BE2C (cell line): ENCODE results near the gene EDARADD.
"Not testable (repeated sequence)": the region's sequence is repeated elsewhere in the genome, so short reads cannot be mapped to it uniquely, and the experiment has no call there.

ENCODE experiments used
- DNase-seq: peaks from one replicate; pipeline ENCODE4 v3.0.0-alpha.2; 2020
- H3K27me3 ChIP-seq: fragments of 250-450 bp; sonication (Bioruptor Pico); 2 replicates; pipeline ENCODE4 v1.5.1; 2020; ENCODE audit warnings: mild to moderate bottlenecking
- H3K36me3 ChIP-seq: fragments of 250-450 bp; sonication (Bioruptor Pico); 2 replicates; pipeline ENCODE4 v1.5.1; 2020; ENCODE audit warnings: mild to moderate bottlenecking
- H3K4me1 ChIP-seq: fragments of 250-450 bp; sonication (Bioruptor Pico); 2 replicates; pipeline ENCODE4 v1.5.1; 2020
- H3K4me3 ChIP-seq: 2 replicates; pipeline ENCODE4 v1.5.1; 2011; ENCODE audit warnings: low read depth, low read length
- H3K9me3 ChIP-seq: fragments of 250-450 bp; sonication (Bioruptor Pico); 2 replicates; pipeline ENCODE4 v1.5.1; 2020
- CTCF ChIP-seq: IDR thresholded peaks from 2 replicates; pipeline ENCODE4 v1.5.1; 2012; ENCODE audit warnings: mild to moderate bottlenecking, low read depth, low read length

Gene EDARADD

DNA sequence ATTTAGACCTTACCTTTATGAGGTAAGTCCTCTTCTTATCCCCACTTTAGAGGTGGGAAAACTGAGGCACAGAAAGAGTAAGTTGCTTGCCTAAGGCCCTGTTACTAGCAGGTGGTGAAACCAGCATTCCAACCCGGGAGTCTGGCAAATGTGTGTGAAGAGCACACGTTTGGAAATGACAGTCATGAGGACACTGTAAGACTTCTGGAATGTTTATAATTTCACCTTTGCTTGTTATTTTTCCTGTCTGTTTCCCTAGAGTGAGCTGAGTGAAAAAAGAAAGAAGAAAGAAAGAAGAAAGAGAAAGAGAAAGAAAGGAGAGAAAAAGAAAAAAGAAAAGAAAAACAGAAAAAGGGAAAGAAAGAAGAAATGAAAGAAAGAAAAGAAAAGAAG, 108.5 kb downstream of the EDARADD start:
- H3K4me3 ChIP-seq: no peak overlapping the region
- 0 out of 2 replicates have a peak, but pooled peaks cover 3% of the 10 kb centered on the region for H3K27me3 ChIP-seq
- no peak for TF ChIP-seq CTCF
- DNase-seq: no peak
- no peaks in the 10 kb centered on the region for H3K9me3 ChIP-seq
- no peaks in the 10 kb centered on the region for H3K4me1 ChIP-seq
- no peaks in the 10 kb centered on the region for H3K36me3 ChIP-seq

- no peak for DNase-seq
- H3K4me3 ChIP-seq: no peak overlapping the region
- no peak for TF ChIP-seq CTCF
- H3K27me3 ChIP-seq: 0 out of 2 replicates have a peak, but pooled peaks cover 3% of the 10 kb centered on the region
- no peaks in the 10 kb centered on the region for H3K36me3 ChIP-seq
- H3K4me1 ChIP-seq: no peaks in the 10 kb centered on the region
- H3K9me3 ChIP-seq: no peaks in the 10 kb centered on the region
These were observed 109.0 kb downstream of the EDARADD start for GRCh38 chr1:236502972-236503639.

- not testable (repeated sequence) for DNase-seq, H3K9me3 ChIP-seq, H3K4me1 ChIP-seq, H3K27me3 ChIP-seq, H3K36me3 ChIP-seq, H3K4me3 ChIP-seq
These were observed 110.3 kb downstream of the EDARADD start for GRCh38 chr1:236504338-236504737.

GRCh38 chr1:236507022-236507700, 113.1 kb downstream of the EDARADD start:
- no peak for DNase-seq
- H3K4me1 ChIP-seq: no peaks in the 10 kb centered on the region
- no peaks in the 10 kb centered on the region for H3K9me3 ChIP-seq
- H3K36me3 ChIP-seq: no peaks in the 10 kb centered on the region
- no peak overlapping the region for H3K4me3 ChIP-seq
- TF ChIP-seq CTCF: no peak
- H3K27me3 ChIP-seq: peaks cover 10% of the 10 kb centered on the region

DNA sequence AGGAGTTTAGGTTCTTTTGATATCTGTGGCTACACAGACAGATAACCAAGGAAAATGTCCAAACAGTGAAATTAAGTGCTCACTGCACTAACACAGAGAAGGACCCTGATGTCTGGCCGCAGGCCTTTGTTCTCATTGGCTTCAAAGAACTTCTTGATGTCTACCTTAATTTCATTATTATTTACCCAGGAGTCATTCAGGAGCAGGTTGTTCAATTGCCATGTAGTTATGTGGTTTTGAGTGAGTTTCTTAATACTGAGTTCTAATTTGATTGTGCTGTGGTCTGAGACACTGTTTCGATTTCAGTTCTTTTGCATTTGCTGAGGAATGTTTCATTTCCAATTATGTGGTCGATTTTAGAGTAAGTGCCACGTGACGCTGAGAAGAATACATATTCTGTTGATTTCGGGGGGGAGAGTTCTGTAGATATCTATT, 114.5 kb downstream of the EDARADD start:
- Histone ChIP-seq H3K4me3 (no peak overlapping the region), H3K27me3 (peaks cover 8% of the 10 kb centered on the region), H3K36me3 (no peaks in the 10 kb centered on the region), H3K9me3 (no peaks in the 10 kb centered on the region), H3K4me1 (no peaks in the 10 kb centered on the region)
- no peak for TF ChIP-seq CTCF
- DNase-seq: no peak

GRCh38 chr1:236509203-236509602, 115.1 kb downstream of the EDARADD start:
- Histone ChIP-seq H3K4me3 (no peak overlapping the region), H3K4me1 (no peaks in the 10 kb centered on the region), H3K27me3 (peaks cover 8% of the 10 kb centered on the region), H3K36me3 (no peaks in the 10 kb centered on the region), H3K9me3 (no peaks in the 10 kb centered on the region)
- no peak for DNase-seq
- no peak for TF ChIP-seq CTCF
